GM21737 (cell line): ENCODE results near the gene LAD1.

Source experiments
- ATAC-seq: cut with Tn5 transposase; IDR thresholded peaks from one replicate; pipeline ENCODE4 v1.9.1; 2021; ENCODE audit warnings: mild to moderate bottlenecking, moderate library complexity; ENCODE audit not compliant: unreplicated experiment

LAD1 gene, protein sequence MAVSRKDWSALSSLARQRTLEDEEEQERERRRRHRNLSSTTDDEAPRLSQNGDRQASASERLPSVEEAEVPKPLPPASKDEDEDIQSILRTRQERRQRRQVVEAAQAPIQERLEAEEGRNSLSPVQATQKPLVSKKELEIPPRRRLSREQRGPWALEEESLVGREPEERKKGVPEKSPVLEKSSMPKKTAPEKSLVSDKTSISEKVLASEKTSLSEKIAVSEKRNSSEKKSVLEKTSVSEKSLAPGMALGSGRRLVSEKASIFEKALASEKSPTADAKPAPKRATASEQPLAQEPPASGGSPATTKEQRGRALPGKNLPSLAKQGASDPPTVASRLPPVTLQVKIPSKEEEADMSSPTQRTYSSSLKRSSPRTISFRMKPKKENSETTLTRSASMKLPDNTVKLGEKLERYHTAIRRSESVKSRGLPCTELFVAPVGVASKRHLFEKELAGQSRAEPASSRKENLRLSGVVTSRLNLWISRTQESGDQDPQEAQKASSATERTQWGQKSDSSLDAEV

DNA sequence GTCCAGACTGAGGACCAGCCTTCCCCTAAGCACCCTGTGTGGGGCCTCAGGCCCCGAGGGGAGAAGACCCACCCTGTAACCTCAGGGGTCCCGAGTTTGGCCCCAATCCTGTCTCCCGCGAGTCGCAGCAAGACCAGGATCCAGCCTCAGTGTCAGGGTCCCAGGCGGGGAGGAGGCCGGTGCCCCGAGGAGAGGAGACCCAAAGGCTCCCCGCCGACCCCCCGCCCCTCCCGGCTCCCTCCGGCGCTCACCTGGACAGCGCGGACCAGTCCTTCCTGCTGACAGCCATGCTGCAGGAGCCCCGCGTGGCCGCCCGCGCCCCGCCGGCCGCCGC is at the start of gene LAD1:
LAD1 (minus strand) TSS at position 307 of the 334 bp plus-strand sequence; CDS start at position 289, 18 bp downstream.
- ATAC-seq = no peak

DNA sequence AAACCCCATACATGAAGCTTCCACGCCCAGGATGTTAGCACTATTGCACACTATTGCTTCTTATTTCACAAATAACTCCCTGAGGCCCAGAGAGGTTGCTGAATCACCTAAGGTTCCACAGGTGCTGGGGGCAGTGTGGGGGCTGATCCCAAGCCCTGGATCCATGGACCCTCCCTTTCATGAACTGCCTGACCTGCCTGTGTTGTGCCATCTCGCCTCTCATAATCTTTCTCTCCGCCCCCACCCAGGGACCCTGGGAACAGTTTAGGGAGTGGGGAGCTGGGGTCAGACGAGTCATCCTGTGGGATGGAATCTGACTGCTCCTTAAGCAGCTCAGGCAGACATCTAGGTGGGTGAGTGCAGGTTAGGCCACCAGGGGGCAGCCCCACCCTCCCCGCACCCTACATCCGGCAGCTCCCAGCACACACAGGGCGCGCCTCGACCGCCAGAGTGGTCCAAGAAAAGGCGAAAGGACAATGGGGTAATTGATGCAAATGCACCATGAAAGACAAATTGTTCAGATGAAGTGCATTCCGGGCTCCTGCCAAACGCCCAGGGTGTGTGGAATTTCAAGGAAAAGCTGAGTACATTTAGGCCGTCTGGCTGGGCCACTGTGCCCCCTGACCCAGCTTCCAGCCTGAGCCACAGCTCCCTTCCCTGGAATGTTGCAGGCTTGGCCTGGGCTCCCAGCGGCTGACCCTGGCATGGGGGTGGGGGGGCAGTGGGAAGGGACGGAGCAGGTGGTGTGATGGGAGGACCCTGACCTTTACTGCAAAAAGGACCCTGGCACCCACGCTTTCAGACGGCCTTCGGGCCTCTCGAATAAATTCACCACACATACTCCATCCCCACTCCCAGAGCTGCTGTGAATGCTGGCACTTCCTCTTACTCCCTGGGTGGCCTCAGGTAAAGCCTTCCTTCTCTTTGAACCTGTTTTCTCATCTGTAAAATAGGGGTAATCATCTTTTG is 49.1 kb upstream of the LAD1 start:
- ATAC-seq = peak; percentile 77

DNA sequence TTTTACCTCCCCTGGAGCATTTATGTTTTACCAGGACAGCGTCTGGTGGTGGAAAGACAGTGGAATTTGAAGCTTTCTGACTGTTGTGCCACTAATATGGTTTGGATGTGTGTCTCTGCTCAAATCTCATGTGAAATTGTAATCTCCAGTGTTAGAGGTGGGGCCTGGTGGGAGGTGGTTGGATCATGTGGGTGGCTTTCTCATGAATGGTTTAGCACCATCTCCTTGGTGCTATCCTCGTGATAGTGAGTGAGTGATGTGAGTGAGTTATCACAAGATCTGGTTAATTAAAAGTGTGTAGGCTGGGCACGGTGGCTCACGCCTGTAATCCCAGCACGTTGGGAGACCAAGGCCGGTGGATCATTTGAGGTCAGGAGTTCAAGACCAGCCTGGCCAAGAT is 46.2 kb upstream of the LAD1 start:
- no peak for ATAC-seq

DNA sequence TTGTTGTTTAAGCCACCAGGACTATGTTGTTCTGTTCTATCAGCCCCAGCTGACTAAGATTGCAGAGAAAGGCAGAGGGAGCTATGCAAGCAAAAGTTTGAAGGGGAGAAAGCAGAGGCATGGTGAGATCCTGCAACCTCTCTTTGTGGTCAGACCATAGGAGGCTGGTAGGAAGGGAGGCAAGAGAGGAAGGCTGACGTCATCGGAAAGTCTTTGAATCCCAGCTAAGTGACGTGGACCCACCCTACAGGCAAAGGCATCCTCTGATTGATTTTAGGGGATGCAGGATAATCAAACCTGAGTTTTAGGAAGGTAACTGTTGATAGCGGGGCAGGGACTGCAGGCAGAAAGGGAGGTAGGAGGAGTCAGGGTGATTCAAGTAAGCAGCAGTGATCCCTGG is 45.7 kb upstream of the LAD1 start:
- ATAC-seq = no peak

DNA sequence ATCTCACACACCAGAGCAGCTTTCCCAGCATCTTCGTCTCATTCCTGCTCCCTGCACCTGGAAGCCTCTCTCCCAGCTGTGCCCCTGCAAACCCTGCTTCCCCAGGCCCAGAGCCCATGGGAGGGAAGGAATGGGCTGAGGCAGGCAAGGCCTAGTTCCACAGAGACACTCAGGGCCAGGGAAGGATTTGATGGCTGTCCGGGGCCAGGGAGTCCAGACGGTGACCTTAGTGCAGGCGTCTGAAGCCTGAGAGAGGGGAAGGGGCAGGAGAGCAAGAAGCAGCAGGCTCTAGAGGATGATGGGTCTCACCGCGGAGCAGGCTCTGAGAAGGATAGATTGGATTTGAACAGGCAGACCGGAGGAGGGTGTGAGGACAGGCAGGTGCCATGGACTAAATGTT is 44.6 kb upstream of the LAD1 start:
- ATAC-seq = no peak

DNA sequence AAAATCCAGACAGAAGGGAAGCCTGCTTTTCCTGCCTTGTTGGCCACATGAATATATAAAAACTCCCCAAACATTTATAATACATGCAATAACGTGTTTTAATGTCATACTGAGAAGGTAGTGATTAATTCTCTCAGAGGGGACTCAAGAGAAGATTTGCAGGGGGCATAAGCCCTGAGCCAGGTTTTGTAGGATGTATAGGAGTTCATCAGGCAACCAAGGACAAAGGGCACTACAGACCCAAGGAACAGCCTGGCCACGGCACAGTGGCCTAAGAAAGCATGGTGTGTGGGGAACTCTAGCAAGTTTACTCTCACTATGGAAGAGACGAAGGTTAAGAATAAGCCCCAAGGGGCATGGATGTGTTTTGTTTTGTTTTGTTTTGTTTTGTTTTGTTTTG is 37.8 kb upstream of the LAD1 start:
- no peak for ATAC-seq

DNA sequence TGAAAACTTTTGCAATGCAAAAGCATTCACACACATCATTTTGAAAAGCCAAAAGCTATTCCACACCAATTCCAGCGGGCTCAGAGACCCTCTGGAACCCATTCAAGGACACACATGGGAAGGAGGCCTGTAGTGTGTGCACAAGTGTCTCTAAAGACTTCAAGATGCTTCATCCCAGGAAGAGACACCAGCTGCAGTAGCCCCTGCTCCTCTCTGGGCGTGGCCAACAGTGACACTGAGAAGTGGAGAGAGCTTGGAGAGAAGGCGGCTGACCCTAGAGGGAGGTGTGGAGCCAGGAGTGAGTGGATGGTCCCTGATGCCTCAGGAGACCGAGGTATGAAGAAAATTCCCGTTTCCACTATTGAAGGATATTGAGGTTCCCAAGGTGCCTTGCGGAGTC is 37.3 kb upstream of the LAD1 start:
- ATAC-seq = no peak

DNA sequence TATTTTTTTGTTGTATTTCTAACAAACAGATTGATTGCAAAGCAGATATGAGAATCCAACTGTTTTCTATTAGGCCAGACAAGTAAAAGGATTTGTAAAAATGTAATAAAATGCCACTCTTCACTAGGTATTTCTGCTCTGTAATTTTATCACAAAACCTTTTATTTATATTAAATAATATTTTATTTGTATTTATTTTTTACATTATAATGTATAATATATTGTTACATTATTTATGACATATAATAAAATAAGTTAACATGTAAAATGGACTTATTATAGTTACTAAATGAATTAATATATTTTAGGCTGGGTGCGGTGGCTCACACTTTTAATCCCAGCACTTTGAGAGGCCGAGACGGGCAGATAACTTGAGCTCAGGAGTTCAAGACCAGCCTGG is 35.1 kb upstream of the LAD1 start:
- no peak for ATAC-seq

DNA sequence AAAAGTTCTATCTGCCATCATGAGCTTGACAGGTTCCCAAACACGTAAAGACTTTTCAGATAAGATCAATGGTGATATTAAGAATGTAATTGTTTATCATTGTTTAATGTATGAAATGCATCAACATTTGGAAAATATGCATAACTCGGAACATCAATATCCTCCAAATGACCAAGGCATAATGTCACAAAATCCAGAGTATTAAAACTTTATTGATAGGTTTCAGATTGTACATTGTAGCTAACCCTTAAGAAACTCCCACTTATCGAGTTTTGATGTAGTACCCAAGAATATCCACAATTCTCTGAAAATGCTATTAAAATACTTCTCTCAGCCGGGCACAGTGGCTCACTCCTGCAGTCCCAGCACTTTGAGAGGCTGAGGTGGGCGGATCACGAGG is 34.5 kb upstream of the LAD1 start:
- no peak for ATAC-seq

DNA sequence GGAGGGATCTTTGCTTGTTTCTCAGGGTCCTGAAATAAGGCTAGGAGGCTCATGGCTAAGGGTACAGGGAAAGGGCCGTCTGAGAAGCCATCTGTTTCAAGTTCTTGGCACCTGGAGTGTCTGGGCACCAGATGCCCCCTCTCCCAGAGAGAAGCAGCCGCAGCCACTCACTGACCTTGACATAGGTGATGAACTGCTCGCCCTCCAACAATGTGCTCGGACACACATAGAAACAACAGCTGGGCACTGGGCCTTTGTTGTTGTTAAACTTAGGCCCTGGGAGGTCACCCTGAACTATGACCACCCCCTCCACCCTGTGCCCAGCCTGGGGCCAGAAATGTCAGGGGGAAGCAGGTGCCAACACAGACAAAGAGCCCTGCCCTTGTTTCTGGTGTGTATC is 31.7 kb upstream of the LAD1 start:
- ATAC-seq = no peak

DNA sequence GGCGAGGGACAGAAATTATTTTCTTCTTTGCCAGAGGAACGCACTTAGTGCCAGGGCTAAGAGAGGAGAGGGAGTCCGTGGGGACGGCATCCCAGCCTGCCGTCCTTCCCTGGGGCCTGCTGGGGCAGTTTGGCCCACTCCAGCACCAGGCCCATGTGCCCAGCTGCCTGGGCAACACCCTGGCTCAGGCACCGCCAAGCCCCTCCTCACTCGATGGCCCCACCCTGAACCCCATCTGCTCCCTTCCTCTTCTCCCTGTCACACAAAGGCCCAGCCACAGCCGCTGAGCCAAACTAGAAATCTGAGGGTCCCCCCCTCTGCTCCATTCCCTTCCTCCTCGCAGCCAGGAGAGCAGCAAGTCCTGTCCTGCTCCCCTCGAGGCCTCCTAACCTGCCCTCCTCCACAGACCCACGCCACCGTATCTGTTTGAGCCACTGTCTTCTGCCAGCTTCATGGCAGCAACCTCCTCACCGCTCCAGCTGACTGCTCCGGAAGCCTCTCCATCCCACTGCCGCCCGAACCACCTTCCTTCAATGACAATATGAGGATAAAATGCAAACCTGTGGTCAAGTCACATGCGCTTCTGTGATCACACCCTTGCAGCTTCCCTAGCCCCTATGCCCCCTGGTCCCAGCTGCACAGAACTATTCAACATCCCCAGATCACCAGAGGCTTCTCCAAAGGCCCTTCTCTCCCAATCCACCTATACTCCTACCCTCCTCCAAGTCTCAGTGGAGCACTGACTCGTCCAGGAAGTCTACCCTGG is 30.8 kb upstream of the LAD1 start:
- ATAC-seq = no peak

DNA sequence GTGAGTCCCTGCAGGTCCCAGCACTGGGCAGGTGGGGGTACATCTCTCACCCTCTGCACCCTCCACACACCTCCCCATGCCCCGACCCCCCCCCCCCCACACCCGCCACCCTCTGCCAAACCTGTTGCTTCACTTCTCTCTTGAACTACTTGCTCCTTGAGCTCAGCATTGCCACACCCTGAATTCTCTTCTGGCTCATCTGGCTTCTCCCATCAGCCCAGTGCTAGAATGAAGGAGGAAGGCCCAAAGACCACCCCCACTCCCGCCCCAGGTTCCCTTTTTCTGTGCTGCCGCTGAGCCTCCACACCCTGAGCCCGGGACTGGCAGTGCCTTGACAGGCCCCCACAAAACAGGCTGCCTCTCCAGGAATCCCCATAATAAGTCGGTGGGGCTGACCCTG is 28.8 kb upstream of the LAD1 start:
- no peak for ATAC-seq

DNA sequence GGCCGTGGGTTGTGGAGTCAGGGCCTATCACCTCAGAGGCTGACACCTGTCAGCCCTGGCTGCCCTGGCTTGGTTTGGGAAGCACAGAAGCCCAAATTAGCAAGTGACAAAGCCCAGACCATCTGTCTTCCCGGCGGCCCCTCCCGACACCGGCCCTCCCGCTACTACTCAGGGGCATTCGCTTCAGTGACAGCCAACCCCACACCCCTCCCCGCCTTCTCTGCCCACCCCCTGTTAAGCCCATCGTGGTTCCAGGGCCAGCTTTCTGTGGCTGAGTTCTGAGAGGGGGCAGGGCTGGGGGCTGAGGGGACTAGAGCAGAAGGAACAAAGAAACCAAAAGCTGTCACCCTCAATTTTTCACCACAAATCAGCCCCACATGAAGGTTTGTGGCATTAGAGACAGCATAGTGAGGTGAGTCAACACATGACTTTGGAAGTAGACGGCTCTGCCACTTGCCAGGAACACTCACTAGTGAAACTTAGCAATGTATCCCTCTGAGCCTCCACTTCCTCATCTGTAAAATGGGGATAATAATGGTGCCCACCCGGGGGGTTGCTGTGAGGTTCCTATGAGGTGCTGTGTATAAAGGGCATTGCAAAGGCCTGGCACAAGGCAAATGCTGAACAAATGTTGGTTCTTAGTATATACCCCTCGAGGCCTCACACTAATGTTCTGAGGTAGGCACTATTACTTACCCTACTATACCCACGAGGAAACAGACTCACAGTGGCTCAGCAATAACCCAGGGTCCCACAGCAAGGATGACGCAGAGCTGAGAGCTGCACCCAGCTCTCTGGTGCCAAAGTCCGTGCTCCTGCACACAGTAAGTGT is 27.6 kb upstream of the LAD1 start:
- ATAC-seq = no peak

DNA sequence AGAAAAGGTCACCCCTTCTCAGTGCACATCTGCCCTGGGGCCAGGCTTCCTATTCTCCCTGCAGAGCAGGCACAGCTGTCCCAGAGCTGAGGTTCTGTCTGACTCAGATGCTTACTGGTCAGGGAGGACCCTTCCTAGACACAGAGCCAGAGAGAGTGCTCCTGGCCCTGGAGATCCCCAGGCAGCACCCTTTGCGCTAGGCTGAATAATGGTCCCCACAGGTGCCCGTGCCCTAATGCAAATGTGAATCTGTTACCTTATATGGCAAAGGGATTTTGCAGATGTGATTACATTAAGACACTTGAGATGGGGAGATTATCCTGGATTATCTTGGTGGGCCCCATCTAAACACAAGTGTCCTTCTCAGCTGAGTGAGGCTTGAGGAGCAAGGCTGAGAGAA is 25.0 kb upstream of the LAD1 start:
- no peak for ATAC-seq

DNA sequence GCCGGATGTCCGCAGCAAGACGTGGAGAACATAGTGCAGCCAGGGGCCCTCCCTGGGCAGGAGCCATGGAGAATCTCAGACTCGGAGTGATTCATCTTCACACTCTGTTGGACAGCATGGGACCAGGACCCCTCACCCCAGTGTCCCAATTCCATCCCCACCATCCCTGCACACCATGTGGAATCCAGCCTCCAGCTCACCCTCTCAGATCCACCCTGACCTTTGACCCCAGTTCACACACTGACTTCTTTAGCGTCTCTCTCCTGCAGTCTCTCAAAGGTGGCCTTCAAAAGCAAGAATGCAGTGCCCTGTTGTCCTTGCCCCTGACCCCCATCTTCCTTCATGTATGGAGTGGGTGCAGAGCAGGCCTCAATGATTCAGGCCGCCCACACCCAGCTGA is 24.5 kb upstream of the LAD1 start:
- ATAC-seq = no peak

DNA sequence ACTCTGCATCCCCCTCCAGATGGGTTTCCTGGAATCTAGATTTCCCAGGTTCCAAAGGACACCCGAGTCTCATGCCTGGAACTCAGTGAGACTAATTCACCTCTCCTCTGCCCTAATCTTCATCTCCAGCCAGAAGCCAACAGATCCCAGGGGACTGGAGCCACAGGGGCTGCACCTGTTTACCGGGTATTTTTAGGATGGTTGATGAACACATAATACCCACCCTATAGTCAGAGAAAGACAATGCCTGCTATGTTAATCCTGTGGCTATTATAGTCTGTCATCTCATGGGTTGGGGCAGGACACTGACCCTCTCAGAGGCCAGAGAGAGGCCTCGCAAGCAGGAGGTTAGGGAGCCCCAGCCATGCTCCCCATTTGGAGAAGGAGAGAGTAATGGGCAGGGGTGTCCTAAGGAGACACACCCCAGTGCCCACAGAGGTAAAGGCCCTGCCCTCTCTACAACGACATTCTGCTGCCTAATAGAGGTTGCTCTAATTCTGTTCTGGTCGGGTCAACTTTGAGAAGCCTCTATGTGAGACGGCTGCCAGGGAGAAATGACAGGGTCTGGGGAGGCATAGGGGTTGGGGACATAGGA is 23.4 kb upstream of the LAD1 start:
- ATAC-seq = no peak

DNA sequence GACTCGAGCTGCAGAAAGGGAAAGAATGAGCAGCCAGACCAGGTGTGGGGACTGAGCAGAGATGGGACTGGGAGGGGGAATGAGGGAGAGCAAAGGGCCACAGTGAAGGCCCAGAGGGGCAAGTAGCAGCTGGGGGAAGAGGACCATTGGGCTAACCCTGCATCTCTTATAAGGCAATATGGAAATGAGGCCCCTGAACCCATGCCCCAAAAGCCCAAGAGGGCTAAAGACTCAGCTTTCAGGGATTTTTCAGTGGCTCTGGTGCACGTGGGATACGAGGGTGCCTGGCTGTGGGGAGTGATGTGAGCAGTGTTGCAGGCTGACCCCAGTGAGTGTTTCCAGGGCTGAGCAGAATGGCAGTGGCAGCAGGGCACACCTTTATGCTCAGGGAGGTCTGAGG is 22.9 kb upstream of the LAD1 start:
- ATAC-seq = no peak

DNA sequence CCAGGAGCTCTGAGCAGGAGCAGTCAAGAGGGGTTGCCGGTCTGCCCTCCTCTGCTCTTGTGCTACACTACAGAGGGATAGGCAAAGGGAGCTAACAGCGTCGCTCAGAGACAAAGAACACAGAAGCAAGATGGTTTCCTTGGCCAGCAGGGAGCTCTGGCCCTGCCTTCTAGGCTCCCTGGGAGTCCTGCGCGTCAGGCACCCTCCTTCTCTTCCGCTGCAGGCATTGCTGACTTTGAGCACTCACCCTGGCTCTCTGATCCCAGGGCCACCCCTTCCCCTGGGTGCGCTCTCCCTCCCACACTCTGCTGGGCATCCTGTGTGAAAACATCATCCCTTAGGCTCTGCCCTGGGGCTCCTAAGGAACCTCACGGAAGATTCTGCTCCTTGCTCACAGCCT is 21.9 kb upstream of the LAD1 start:
- no peak for ATAC-seq

DNA sequence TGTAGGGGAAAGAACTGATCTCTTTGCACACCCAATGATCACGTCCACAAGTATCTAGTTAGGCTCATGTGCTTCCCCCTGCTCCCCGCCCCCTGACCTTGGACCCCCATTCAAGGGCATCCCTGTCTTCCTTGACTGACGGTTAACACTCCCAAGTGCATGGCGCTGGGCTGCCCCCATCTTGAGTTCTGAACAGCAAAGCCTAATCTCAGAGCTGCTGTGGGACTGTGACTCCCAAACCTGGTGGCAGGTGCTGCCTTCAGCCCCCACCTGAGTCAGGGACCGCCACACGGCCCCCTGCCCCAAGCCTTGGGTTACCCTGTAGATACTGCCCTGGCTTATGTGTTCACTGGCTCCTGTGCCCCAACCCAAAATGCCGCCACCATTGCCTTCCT is 21.5 kb upstream of the LAD1 start:
- no peak for ATAC-seq
